Measurements from ENCODE around the gene LRRC70. TPM values are rescaled to one million over a fixed set of nuclear protein-coding genes. Genes with fewer than 3 reads are reported as not detected.

LRRC70 gene
- total RNA-seq, 1 donor from 2014 or later: not detected

GRCh38 chr5:62627121-62627520, 48.5 kb downstream of the LRRC70 start:
- no peak for TF ChIP-seq CTCF (conservative IDR thresholded peaks at IDR 0.05; ENCODE audit: low read depth, low read length)
- DNase-seq (ENCODE audit: low read depth): no peak
- H3K4me3 ChIP-seq (ENCODE audit: low read depth, low read length): no peak overlapping the region

- TF ChIP-seq CTCF (conservative IDR thresholded peaks at IDR 0.05; ENCODE audit: low read depth, low read length): no peak
- no peak for DNase-seq (ENCODE audit: low read depth)
- H3K4me3 ChIP-seq (ENCODE audit: low read depth, low read length): no peak overlapping the region
Observed at GRCh38 chr5:62627901-62628300, 49.3 kb downstream of the LRRC70 start.

Other genes starting within 250 kb of the LRRC70 start
- 23.2 and 44.3 TPM in 2 replicates for gene DIMT1, start 174.9 kb upstream of the LRRC70 start, total RNA-seq
- 6.6 and 20.5 TPM in 2 replicates for gene IPO11, start 166.1 kb upstream of the LRRC70 start, total RNA-seq